SK-N-SH (cell line): ENCODE measurements around the gene OR52L1. TPM values are rescaled to one million over a fixed set of nuclear protein-coding genes. Genes with fewer than 3 reads are reported as not detected.

Source experiments
- CTCF ChIA-PET: fragments of 300-600, 350-600 bp; formaldehyde crosslinking; extraction: SDS; loops from one replicate; lab custom pipeline; 2021; lab: Yijun Ruan, JAX
- POLR2A ChIA-PET: fragments of 350-600 bp; sonication (Branson Sonifier 250); formaldehyde crosslinking; extraction: SDS; loops from one replicate; lab custom pipeline; 2020; ENCODE audit warnings: antibody characterized with exemption, inconsistent platforms; lab: Yijun Ruan, JAX
- DNase-seq: peaks from one replicate; pipeline ENCODE4 v3.0.0; 2012
- H2AFZ ChIP-seq: fragments of 200-600 bp; sonication (generic); 2 replicates; pipeline ENCODE4 v1.8.1; 2016; ENCODE audit warnings: antibody characterized with exemption, mild to moderate bottlenecking, low read depth
- H3F3A ChIP-seq: fragments of 200-600 bp; sonication (generic); replicated peaks from 2 replicates; pipeline ENCODE3; 2016; ENCODE audit warnings: antibody characterized with exemption, mild to moderate bottlenecking; ENCODE audit not compliant: insufficient read depth
- H3K27ac ChIP-seq, 2 experiments: fragments of 200-500 bp in 1 of 2; fragments of 200-600 bp in 1 of 2; sonication (Bioruptor generic) in 1 of 2; sonication (generic), shearing (Covaris generic) in 1 of 2; 2 replicates each; pipeline versions ENCODE4 v1.5.1 to v1.6.1; 2014 to 2016; ENCODE audit warnings: low read depth in 2 of 2, inconsistent platforms in 1 of 2, low read length in 1 of 2, mild to moderate bottlenecking in 1 of 2, mixed read lengths in 1 of 2
- H3K27me3 ChIP-seq: fragments of 200-600 bp; sonication (generic), shearing (Covaris generic); 2 replicates; pipeline ENCODE4 v1.6.1; 2016; ENCODE audit warnings: mixed run types; ENCODE audit not compliant: insufficient read depth
- H3K36me3 ChIP-seq, 2 experiments: fragments of 200-500 bp in 1 of 2; fragments of 200-600 bp in 1 of 2; sonication (Bioruptor generic) in 1 of 2; sonication (generic) in 1 of 2; replicated peaks in 1 of 2; 2 replicates each; pipeline versions ENCODE3 to v1.5.1; 2014 to 2016; ENCODE audit warnings: low read length in 1 of 2, mild to moderate bottlenecking in 1 of 2; ENCODE audit not compliant: insufficient read depth in 2 of 2, control insufficient read depth in 1 of 2
- H3K4me1 ChIP-seq, 2 experiments: fragments of 200-500 bp in 1 of 2; fragments of 200-600 bp in 1 of 2; sonication (Bioruptor generic) in 1 of 2; sonication (generic), shearing (Covaris generic) in 1 of 2; 2 replicates each; pipeline versions ENCODE4 v1.5.1 to v1.6.1; 2014 to 2016; ENCODE audit warnings: low read depth in 1 of 2, low read length in 1 of 2, mixed run types in 1 of 2; ENCODE audit not compliant: insufficient read depth in 2 of 2, control insufficient read depth in 1 of 2
- H3K4me2 ChIP-seq: fragments of 200-600 bp; sonication (generic), shearing (Covaris generic); 2 replicates; pipeline ENCODE4 v1.6.1; 2017; ENCODE audit warnings: mixed run types
- H3K4me3 ChIP-seq, 2 experiments: fragments of 200-500 bp in 1 of 2; fragments of 200-600 bp in 1 of 2; sonication (Bioruptor generic) in 1 of 2; sonication (generic), shearing (Covaris generic) in 1 of 2; 2 replicates each; pipeline versions ENCODE4 v1.5.1 to v1.8.1; 2014 to 2016; ENCODE audit warnings: low read depth in 2 of 2, inconsistent platforms in 1 of 2, low read length in 1 of 2, mild to moderate bottlenecking in 1 of 2, mixed read lengths in 1 of 2, moderate library complexity in 1 of 2
- H3K79me2 ChIP-seq: fragments of 200-600 bp; sonication (generic); 2 replicates; pipeline ENCODE4 v1.8.1; 2017; ENCODE audit warnings: mild to moderate bottlenecking; ENCODE audit not compliant: insufficient read depth
- H3K9ac ChIP-seq: fragments of 200-600 bp; sonication (generic); 2 replicates; pipeline ENCODE4 v1.6.1; 2017; ENCODE audit warnings: mixed run types
- H3K9me2 ChIP-seq: fragments of 200-600 bp; sonication (generic); 2 replicates; pipeline ENCODE4 v1.6.1; 2017; ENCODE audit warnings: mixed run types
- H3K9me3 ChIP-seq: fragments of 200-600 bp; sonication (generic); 2 replicates; pipeline ENCODE4 v1.6.1; 2017; ENCODE audit warnings: mixed run types, mild to moderate bottlenecking, moderate library complexity
- H4K20me1 ChIP-seq: fragments of 200-600 bp; sonication (generic); 2 replicates; pipeline ENCODE4 v1.6.1; 2017; ENCODE audit warnings: mild to moderate bottlenecking, mixed run types; ENCODE audit not compliant: insufficient read depth
- CTCF ChIP-seq: fragments of 200-600 bp; sonication (generic); IDR thresholded peaks from 2 replicates; pipeline ENCODE4 v1.6.1; 2017; ENCODE audit warnings: antibody characterized with exemption, mild to moderate bottlenecking, moderate library complexity
- ELF1 ChIP-seq: IDR thresholded peaks from 2 replicates; pipeline ENCODE4 v1.4.0; 2012
- FOSL2 ChIP-seq: IDR thresholded peaks from 2 replicates; pipeline ENCODE4 v1.4.0; 2012; ENCODE audit warnings: low read depth, mild to moderate bottlenecking, moderate library complexity, borderline replicate concordance
- MAX ChIP-seq: IDR thresholded peaks from 2 replicates; pipeline ENCODE4 v1.4.0; 2012; ENCODE audit warnings: low read depth
- MXI1 ChIP-seq: IDR thresholded peaks from 2 replicates; pipeline ENCODE4 v1.6.1; 2012; ENCODE audit warnings: mild to moderate bottlenecking, low read depth, low read length, improper control_type of control experiment
- NRF1 ChIP-seq: IDR thresholded peaks from 2 replicates; pipeline ENCODE4 v1.6.1; 2012; ENCODE audit warnings: low read depth, mild to moderate bottlenecking, low read length
- PBX3 ChIP-seq: IDR thresholded peaks from 2 replicates; pipeline ENCODE4; 2012
- RAD21 ChIP-seq: IDR thresholded peaks from 2 replicates; pipeline ENCODE4 v1.6.1; 2012; ENCODE audit warnings: mild to moderate bottlenecking, low read length
- RCOR1 ChIP-seq: fragments of 150-350 bp; IDR thresholded peaks from 2 replicates; pipeline ENCODE4 v1.6.1; 2017; ENCODE audit warnings: antibody characterized with exemption, low read length
- REST ChIP-seq: IDR thresholded peaks from 2 replicates; pipeline ENCODE4 v1.6.1; 2012; ENCODE audit warnings: mild to moderate bottlenecking, low read depth, low read length, moderate library complexity
- SIN3A ChIP-seq: IDR thresholded peaks from 2 replicates; pipeline ENCODE4 v1.6.1; 2012; ENCODE audit warnings: low read depth, mild to moderate bottlenecking, low read length, moderate library complexity, borderline replicate concordance
- TAF1 ChIP-seq: IDR thresholded peaks from 2 replicates; pipeline ENCODE4 v1.6.1; 2012; ENCODE audit warnings: low read depth, mild to moderate bottlenecking, low read length, moderate library complexity, borderline replicate concordance
- TEAD4 ChIP-seq: IDR thresholded peaks from 2 replicates; pipeline ENCODE4 v1.4.0; 2012; ENCODE audit warnings: mild to moderate bottlenecking, borderline replicate concordance; ENCODE audit not compliant: insufficient read depth
- WGBS: methylation state at CpG from one replicate; pipeline ENCODE4 v1.1.6; 2017; ENCODE audit warnings: low lambda C conversion rate; 5-methylcytosine and 5-hydroxymethylcytosine counted together
- polyA plus RNA-seq, 3 experiments: library from polyadenylated mRNA; depleted of rRNA; stranded (reverse); fragments of >200 nt; gene quantifications; 2 replicates each; pipeline ENCODE4 v1.2.3, GENCODE V29; 2012
- TF ChIP-seq, protein P1 (sequence below): fragments of 150-350 bp; IDR thresholded peaks from 2 replicates; pipeline ENCODE4 v1.6.1; 2016; ENCODE audit warnings: mild to moderate bottlenecking, low read depth, low read length

The OR52L1 gene
- polyA plus RNA-seq, 1 of the 3 experiments (the other 2 are of a cell fraction): not detected

- Histone ChIP-seq H3K4me1 (no peaks in the 10 kb centered on the region), H3K27ac (no peak overlapping the region), H3F3A (no peaks in the 10 kb centered on the region), H3K9me3 (no peaks in the 10 kb centered on the region), H3K4me3 (no peak overlapping the region), H3K4me2 (no peak overlapping the region), H3K36me3 (no peaks in the 10 kb centered on the region), H3K9me2 (no peaks in the 10 kb centered on the region), H3K27me3 (no peaks in the 10 kb centered on the region), H3K9ac (no peak overlapping the region), H4K20me1 (no peaks in the 10 kb centered on the region), H3K79me2 (no peaks in the 10 kb centered on the region), H2AFZ (no peak overlapping the region)
- CTCF ChIA-PET: no interaction called here
- POLR2A ChIA-PET: no interaction called here
- no peak for TF ChIP-seq RAD21
- no peak for TF ChIP-seq SIN3A
- DNase-seq: no peak
- WGBS: 0% methylated on average over 1 of the region's 1 CpG
Measured at GRCh38 chr11:6027501-6027900, 40.7 kb upstream of the OR52L1 start.

DNA sequence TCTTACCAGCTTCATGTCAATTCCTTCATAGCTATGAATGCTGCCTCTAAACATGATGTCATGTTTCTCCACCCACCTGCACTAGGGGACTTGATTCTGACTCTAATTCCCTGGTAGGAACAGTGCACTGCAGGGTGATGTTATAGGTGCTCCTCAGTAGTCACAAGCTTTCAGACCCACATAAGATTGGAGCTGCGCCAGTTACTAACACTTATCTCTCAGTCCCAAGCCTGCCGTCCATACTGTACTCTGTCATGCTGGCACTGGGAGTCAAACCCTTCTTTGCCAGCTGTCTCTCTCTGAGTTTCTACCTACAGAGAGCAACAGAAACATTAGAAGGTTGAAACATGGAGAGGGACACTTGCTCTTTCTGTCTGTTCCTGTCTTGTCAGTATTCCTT, 38.3 kb upstream of the OR52L1 start:
- TF ChIP-seq MAX (no peak), FOSL2 (no peak), ELF1 (no peak), TAF1 (no peak), CTCF (no peak), TEAD4 (no peak), REST (no peak), NRF1 (no peak), MXI1 (no peak), RCOR1 (no peak), PBX3 (no peak)
- TF ChIP-seq, protein P1, sequence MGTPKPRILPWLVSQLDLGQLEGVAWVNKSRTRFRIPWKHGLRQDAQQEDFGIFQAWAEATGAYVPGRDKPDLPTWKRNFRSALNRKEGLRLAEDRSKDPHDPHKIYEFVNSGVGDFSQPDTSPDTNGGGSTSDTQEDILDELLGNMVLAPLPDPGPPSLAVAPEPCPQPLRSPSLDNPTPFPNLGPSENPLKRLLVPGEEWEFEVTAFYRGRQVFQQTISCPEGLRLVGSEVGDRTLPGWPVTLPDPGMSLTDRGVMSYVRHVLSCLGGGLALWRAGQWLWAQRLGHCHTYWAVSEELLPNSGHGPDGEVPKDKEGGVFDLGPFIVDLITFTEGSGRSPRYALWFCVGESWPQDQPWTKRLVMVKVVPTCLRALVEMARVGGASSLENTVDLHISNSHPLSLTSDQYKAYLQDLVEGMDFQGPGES: no peak
- 0% methylated on average over 2 of the region's 2 CpGs for WGBS
- CTCF ChIA-PET: interaction anchor here (0.9 kb wide), 1 partner anchor 337 kb away, joined by 3 read pairs; no protein-coding TSS in a partner anchor

More for the DNA sequence above, 38.3 kb upstream of the OR52L1 start:
- Histone ChIP-seq H3K4me2 (no peak overlapping the region), H3K9me2 (no peaks in the 10 kb centered on the region), H3K79me2 (no peaks in the 10 kb centered on the region), H3K4me1 (no peaks in the 10 kb centered on the region), H3F3A (no peaks in the 10 kb centered on the region), H3K27me3 (no peaks in the 10 kb centered on the region), H3K9me3 (no peaks in the 10 kb centered on the region), H3K36me3 (no peaks in the 10 kb centered on the region), H2AFZ (no peak overlapping the region), H3K9ac (no peak overlapping the region), H3K27ac (no peak overlapping the region), H4K20me1 (no peaks in the 10 kb centered on the region), H3K4me3 (no peak overlapping the region)
- POLR2A ChIA-PET: no interaction called here
- DNase-seq: no peak
